ENCODE results near the gene NFIX. TPM values are rescaled to one million over a fixed set of nuclear protein-coding genes. Genes with fewer than 3 reads are reported as not detected.
A peak's percentile ranks its signal among the peaks of the same experiment; 100 is the strongest.

NFIX gene
- total and polyA plus RNA-seq, 9 of the 15 experiments (the other 6 are each of a cell fraction or from before 2014, with no cell fraction given) = 0.28 to 26.8 (median 5.4) TPM

DNA sequence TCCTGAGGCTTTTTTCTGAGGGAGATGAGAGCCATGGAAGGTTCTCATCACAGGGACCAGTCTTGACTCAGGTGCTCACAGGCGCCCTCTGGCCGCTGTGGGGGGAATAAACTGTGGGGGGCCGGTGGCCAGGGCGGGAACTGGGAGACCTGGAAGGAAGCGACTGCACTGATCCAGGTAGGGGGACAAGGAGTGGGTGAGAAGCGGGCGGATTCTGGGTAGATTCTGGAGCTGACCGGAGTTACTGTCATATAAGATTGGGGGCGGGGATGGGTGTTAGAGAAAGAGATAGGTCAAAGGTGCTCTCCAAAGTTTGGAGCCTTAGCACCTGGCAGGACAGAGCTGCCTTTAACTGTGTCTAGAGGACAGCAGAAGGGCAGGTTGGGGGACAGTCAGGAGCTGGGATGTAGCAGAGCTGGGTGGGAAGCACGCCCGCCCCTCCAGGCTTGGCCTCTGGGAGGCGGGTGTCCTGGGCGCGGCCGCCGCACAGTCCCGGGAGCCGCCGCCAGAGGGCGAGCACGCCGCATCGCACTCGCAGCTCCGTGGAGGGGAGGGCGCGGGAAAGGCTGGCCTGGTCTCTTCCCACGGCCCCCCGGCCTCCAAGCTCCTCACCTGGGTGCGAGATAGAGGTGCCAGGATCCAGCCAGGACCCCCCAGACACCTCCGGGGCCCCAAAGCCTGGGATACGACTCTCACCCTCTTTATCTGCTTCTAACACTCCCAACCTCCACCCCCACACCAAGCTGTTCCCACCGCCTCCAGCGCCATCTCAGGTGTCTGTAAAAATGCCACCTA, 30.1 kb upstream of the NFIX start (continued):
- peak; percentile 56; the same call in 1 of the 2 replicates for TF ChIP-seq ZNF263 (CRISPR knock-in tag; IDR thresholded peaks at IDR 0.05; ENCODE audit: borderline replicate concordance)
- TF ChIP-seq HDAC1 (IDR thresholded peaks at IDR 0.05) = peak in 1 of 2 experiments; percentile 72; a peak in 1 of 4 replicates
- no peak for TF ChIP-seq FOXO4 (CRISPR knock-in tag; IDR thresholded peaks at IDR 0.05)
- TF ChIP-seq MAZ (CRISPR knock-in tag; conservative IDR thresholded peaks at IDR 0.05 in 1 of 2, IDR thresholded peaks at IDR 0.05 in 1 of 2) = peak; percentile 92 to 98
- TF ChIP-seq TRIM28 (IDR thresholded peaks at IDR 0.05) = no peak
- TF ChIP-seq, protein P1, sequence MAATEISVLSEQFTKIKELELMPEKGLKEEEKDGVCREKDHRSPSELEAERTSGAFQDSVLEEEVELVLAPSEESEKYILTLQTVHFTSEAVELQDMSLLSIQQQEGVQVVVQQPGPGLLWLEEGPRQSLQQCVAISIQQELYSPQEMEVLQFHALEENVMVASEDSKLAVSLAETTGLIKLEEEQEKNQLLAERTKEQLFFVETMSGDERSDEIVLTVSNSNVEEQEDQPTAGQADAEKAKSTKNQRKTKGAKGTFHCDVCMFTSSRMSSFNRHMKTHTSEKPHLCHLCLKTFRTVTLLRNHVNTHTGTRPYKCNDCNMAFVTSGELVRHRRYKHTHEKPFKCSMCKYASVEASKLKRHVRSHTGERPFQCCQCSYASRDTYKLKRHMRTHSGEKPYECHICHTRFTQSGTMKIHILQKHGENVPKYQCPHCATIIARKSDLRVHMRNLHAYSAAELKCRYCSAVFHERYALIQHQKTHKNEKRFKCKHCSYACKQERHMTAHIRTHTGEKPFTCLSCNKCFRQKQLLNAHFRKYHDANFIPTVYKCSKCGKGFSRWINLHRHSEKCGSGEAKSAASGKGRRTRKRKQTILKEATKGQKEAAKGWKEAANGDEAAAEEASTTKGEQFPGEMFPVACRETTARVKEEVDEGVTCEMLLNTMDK (IDR thresholded peaks at IDR 0.05; ENCODE audit: borderline replicate concordance, insufficient read depth, low read depth, low read length, poor library complexity, severe bottlenecking) = peak; percentile 96
- TF ChIP-seq NEUROD1 (IDR thresholded peaks at IDR 0.05; ENCODE audit: borderline replicate concordance, low read depth, low read length, partially characterized antibody) = peak; percentile 30
- peak; percentile 40; the same call in 1 of the 2 replicates for TF ChIP-seq KLF6 (CRISPR knock-in tag; IDR thresholded peaks at IDR 0.05; ENCODE audit: borderline replicate concordance)
- TF ChIP-seq POU5F1 (IDR thresholded peaks at IDR 0.05; ENCODE audit: borderline replicate concordance, low read depth, low read length, partially characterized antibody) = peak; percentile 6
- peak; percentile 72 for TF ChIP-seq EP400 (IDR thresholded peaks at IDR 0.05)
- TF ChIP-seq POLR3A (IDR thresholded peaks at IDR 0.05; ENCODE audit: borderline replicate concordance, extremely low read depth, insufficient read depth, insufficient read length) = no peak
- TF ChIP-seq ZFX (CRISPR knock-in tag; IDR thresholded peaks at IDR 0.05) = peak; percentile 70
- TF ChIP-seq, protein P2, sequence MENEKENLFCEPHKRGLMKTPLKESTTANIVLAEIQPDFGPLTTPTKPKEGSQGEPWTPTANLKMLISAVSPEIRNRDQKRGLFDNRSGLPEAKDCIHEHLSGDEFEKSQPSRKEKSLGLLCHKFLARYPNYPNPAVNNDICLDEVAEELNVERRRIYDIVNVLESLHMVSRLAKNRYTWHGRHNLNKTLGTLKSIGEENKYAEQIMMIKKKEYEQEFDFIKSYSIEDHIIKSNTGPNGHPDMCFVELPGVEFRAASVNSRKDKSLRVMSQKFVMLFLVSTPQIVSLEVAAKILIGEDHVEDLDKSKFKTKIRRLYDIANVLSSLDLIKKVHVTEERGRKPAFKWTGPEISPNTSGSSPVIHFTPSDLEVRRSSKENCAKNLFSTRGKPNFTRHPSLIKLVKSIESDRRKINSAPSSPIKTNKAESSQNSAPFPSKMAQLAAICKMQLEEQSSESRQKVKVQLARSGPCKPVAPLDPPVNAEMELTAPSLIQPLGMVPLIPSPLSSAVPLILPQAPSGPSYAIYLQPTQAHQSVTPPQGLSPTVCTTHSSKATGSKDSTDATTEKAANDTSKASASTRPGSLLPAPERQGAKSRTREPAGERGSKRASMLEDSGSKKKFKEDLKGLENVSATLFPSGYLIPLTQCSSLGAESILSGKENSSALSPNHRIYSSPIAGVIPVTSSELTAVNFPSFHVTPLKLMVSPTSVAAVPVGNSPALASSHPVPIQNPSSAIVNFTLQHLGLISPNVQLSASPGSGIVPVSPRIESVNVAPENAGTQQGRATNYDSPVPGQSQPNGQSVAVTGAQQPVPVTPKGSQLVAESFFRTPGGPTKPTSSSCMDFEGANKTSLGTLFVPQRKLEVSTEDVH (IDR thresholded peaks at IDR 0.05; ENCODE audit: low read depth, partially characterized antibody) = peak; percentile 83
- TF ChIP-seq, protein P3, sequence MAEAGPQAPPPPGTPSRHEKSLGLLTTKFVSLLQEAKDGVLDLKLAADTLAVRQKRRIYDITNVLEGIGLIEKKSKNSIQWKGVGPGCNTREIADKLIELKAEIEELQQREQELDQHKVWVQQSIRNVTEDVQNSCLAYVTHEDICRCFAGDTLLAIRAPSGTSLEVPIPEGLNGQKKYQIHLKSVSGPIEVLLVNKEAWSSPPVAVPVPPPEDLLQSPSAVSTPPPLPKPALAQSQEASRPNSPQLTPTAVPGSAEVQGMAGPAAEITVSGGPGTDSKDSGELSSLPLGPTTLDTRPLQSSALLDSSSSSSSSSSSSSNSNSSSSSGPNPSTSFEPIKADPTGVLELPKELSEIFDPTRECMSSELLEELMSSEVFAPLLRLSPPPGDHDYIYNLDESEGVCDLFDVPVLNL (CRISPR knock-in tag; IDR thresholded peaks at IDR 0.05; ENCODE audit: low read depth) = peak; percentile 50; the same call in 1 of the 2 replicates
- peak; percentile 74 for TF ChIP-seq CBFA2T3 (IDR thresholded peaks at IDR 0.05)
- no peak for TF ChIP-seq MCM3 (IDR thresholded peaks at IDR 0.05)
- no peak for TF ChIP-seq ZNF232 (CRISPR knock-in tag; IDR thresholded peaks at IDR 0.05)
